ENCODE measurements around the gene OR6X1.

OR6X1 gene

DNA sequence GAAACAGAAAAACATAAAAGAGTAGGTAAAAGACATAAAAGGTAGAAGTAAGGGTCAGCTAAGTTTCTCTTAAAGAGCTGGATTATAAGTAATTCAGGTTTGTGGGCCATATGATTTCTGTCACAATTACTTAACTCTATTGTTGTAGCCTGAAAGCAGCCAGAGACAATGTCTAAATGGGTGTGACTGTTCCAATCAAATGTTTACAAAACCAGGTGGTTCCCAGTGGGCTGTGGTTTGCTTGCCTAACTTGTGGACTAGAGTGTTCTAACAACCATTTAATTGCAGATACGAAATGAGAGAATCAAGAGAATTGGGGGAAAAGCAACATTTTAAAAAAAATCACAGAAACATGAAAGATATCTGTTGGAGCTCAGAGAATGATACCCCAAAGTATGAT lies 29.2 kb upstream of the OR6X1 start:
- Histone ChIP-seq H3K4me1 (ENCODE audit: insufficient read depth, poor library complexity, severe bottlenecking) (no peaks in the 10 kb centered on the region), H3K27me3 (ENCODE audit: insufficient read depth, poor library complexity, severe bottlenecking) (no peaks in the 10 kb centered on the region), H3K9me3 (ENCODE audit: severe bottlenecking) (no peaks in the 10 kb centered on the region), H3K36me3 (ENCODE audit: low read depth) (no peaks in the 10 kb centered on the region), H3K27ac (ENCODE audit: poor library complexity, severe bottlenecking) (no peak overlapping the region), H3K4me3 (ENCODE audit: severe bottlenecking) (no peak overlapping the region)
- TF ChIP-seq, protein P1, sequence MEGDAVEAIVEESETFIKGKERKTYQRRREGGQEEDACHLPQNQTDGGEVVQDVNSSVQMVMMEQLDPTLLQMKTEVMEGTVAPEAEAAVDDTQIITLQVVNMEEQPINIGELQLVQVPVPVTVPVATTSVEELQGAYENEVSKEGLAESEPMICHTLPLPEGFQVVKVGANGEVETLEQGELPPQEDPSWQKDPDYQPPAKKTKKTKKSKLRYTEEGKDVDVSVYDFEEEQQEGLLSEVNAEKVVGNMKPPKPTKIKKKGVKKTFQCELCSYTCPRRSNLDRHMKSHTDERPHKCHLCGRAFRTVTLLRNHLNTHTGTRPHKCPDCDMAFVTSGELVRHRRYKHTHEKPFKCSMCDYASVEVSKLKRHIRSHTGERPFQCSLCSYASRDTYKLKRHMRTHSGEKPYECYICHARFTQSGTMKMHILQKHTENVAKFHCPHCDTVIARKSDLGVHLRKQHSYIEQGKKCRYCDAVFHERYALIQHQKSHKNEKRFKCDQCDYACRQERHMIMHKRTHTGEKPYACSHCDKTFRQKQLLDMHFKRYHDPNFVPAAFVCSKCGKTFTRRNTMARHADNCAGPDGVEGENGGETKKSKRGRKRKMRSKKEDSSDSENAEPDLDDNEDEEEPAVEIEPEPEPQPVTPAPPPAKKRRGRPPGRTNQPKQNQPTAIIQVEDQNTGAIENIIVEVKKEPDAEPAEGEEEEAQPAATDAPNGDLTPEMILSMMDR (IDR thresholded peaks at IDR 0.05; ENCODE audit: poor library complexity, severe bottlenecking) = no peak
- DNase-seq (ENCODE audit: low spot score) (no peak), ATAC-seq (ENCODE audit: low read depth) (no peak)

DNA sequence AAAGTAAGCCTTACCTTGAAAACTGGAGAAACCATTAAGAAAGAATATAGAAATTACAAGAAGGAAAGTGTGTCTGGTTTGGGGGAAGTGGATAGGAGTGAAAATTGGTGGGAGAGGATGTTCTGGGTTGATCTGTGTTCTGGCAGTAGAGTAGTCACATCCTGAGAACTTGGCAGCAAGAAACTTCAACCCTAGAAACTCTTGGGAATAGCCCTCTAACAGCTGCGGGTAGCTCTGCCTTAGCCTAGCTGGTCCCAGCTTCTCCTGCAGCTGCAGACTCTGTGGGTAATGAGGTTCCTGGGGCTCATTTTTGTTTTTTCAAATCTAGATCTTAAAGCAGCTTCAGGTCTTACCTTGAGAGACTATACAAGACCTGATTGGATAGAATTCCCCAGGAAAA lies 24.2 kb upstream of the OR6X1 start:
- no peaks in the 10 kb centered on the region for H3K4me1 ChIP-seq (ENCODE audit: insufficient read depth, poor library complexity, severe bottlenecking)
- TF ChIP-seq, protein P1 (IDR thresholded peaks at IDR 0.05; ENCODE audit: poor library complexity, severe bottlenecking) = no peak
- no peaks in the 10 kb centered on the region for H3K27me3 ChIP-seq (ENCODE audit: insufficient read depth, poor library complexity, severe bottlenecking)
- H3K36me3 ChIP-seq (ENCODE audit: low read depth) = no peaks in the 10 kb centered on the region
- no peaks in the 10 kb centered on the region for H3K9me3 ChIP-seq (ENCODE audit: severe bottlenecking)
- ATAC-seq (ENCODE audit: low read depth) (no peak), DNase-seq (ENCODE audit: low spot score) (no peak)
- no peak overlapping the region for H3K4me3 ChIP-seq (ENCODE audit: severe bottlenecking)
- H3K27ac ChIP-seq (ENCODE audit: poor library complexity, severe bottlenecking) = no peak overlapping the region

DNA sequence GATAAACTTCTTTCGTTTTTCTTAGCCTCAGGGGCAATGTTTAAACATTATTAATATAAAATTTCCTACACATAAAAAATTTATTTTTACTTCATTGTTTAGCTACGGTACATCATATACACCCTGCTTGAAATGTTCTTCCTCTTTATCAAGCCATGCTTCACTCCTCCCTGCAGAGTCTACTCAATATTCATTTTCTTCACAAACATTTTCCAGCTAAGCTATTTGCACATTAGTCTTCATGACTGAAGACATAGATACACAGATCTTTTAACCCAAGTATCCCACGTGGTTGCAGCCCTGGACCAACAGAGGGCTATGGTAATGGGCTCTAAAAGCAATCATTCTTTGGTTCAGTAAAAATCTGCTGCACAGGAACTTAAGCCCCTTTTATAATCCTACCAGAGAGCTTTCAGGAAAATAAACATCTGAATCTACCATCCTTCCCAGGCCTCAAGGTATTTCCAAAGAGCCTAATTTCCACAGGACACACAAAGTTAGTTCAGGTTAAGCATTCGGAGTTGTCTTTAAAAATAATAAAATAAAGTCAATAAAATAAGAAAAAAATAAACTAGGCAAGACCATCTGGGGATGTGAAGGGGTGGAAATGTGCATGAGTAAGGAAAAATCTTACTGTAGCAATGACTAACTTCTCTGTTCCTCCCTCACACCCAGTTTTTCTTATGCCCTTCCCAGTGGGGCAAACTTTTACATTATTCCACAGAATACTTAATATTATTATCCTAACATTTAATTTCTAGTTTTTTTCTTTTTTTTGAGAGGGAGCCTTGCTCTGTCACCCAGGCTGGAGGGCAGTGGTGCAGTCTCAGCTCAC lies 21.6 kb upstream of the OR6X1 start:
- TF ChIP-seq, protein P1 (IDR thresholded peaks at IDR 0.05; ENCODE audit: poor library complexity, severe bottlenecking) = no peak
- ATAC-seq (ENCODE audit: low read depth) (no peak), DNase-seq (ENCODE audit: low spot score) (no peak)
- no peak overlapping the region for H3K27ac ChIP-seq (ENCODE audit: poor library complexity, severe bottlenecking)
- no peaks in the 10 kb centered on the region for H3K36me3 ChIP-seq (ENCODE audit: low read depth)
- no peaks in the 10 kb centered on the region for H3K9me3 ChIP-seq (ENCODE audit: severe bottlenecking)
- H3K4me3 ChIP-seq (ENCODE audit: severe bottlenecking) = no peak overlapping the region
- H3K27me3 ChIP-seq (ENCODE audit: insufficient read depth, poor library complexity, severe bottlenecking) = no peaks in the 10 kb centered on the region
- no peaks in the 10 kb centered on the region for H3K4me1 ChIP-seq (ENCODE audit: insufficient read depth, poor library complexity, severe bottlenecking)

DNA sequence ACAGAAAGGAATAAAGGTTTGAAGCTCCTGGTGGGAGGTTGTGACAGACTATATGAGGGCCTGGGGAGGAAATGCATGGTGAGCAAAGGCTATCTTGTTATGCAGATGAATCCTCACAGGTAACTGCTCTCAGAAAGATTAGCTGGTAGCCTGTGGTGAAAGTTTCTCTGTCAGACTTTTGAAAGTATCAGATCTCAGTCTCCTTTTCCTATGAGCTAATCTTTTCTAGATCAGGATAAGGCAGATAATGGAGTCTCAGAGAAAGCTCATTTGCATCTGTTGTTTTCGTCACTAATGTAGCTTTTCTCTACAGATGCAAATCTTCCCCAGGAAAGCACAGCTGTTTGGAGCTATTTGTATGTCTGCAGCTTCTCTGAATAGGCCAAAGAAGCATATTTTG lies 21.0 kb upstream of the OR6X1 start:
- Histone ChIP-seq H3K27me3 (ENCODE audit: insufficient read depth, poor library complexity, severe bottlenecking) (no peaks in the 10 kb centered on the region), H3K4me1 (ENCODE audit: insufficient read depth, poor library complexity, severe bottlenecking) (no peaks in the 10 kb centered on the region), H3K4me3 (ENCODE audit: severe bottlenecking) (no peak overlapping the region), H3K27ac (ENCODE audit: poor library complexity, severe bottlenecking) (no peak overlapping the region), H3K36me3 (ENCODE audit: low read depth) (no peaks in the 10 kb centered on the region), H3K9me3 (ENCODE audit: severe bottlenecking) (no peaks in the 10 kb centered on the region)
- no peak for ATAC-seq (ENCODE audit: low read depth)
- DNase-seq (ENCODE audit: low spot score) = no peak
- TF ChIP-seq, protein P1 (IDR thresholded peaks at IDR 0.05; ENCODE audit: poor library complexity, severe bottlenecking) = no peak

DNA sequence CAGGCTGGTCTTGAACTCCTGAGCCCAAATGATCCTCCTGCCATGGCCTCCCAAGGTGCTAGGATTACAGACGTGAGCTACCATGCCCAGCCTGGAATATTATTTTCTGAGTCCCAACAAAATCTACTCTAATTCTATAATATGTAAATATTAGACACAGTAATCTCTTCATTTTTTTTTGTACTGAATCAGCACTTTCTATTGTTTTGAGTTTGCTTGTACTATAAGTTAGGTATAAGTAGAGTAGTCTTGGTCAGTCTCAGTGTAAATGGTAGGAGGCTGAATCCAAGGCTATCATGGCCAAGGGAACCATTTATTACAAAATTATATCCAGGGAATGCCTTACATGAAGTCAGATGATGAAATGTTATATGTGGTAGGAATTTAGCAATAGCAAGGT lies 19.6 kb upstream of the OR6X1 start:
- TF ChIP-seq, protein P1 (IDR thresholded peaks at IDR 0.05; ENCODE audit: poor library complexity, severe bottlenecking) = no peak
- H3K27me3 ChIP-seq (ENCODE audit: insufficient read depth, poor library complexity, severe bottlenecking) = no peaks in the 10 kb centered on the region
- no peak overlapping the region for H3K27ac ChIP-seq (ENCODE audit: poor library complexity, severe bottlenecking)
- no peak overlapping the region for H3K4me3 ChIP-seq (ENCODE audit: severe bottlenecking)
- no peaks in the 10 kb centered on the region for H3K36me3 ChIP-seq (ENCODE audit: low read depth)
- no peaks in the 10 kb centered on the region for H3K4me1 ChIP-seq (ENCODE audit: insufficient read depth, poor library complexity, severe bottlenecking)
- ATAC-seq (ENCODE audit: low read depth) = no peak
- no peak for DNase-seq (ENCODE audit: low spot score)
- no peaks in the 10 kb centered on the region for H3K9me3 ChIP-seq (ENCODE audit: severe bottlenecking)

Data from RWPE2 (cell line).